Endodermal cell (in vitro differentiated cells): ENCODE data around the gene EXOSC9. TPM values are rescaled to one million over a fixed set of nuclear protein-coding genes. Genes with fewer than 3 reads are reported as not detected.

Source experiments
- DNase-seq: peaks from one replicate; pipeline ENCODE4 v3.0.0-alpha.2; 2017
- H3K27ac ChIP-seq: 2 replicates; pipeline ENCODE4 v1.5.1; 2013; ENCODE audit warnings: mild to moderate bottlenecking, low read depth, low read length, moderate library complexity
- H3K27me3 ChIP-seq: 2 replicates; pipeline ENCODE4 v1.6.1; 2013; ENCODE audit warnings: mild to moderate bottlenecking, low read length, moderate library complexity; ENCODE audit not compliant: insufficient read depth, control insufficient read depth, poor library complexity, severe bottlenecking
- H3K36me3 ChIP-seq: 2 replicates; pipeline ENCODE4 v1.7.0; 2013; ENCODE audit warnings: mild to moderate bottlenecking, low read length, moderate library complexity; ENCODE audit not compliant: control insufficient read depth, insufficient read depth
- H3K4me1 ChIP-seq: one replicate; pipeline ENCODE4 v1.7.0; 2013; ENCODE audit warnings: low read length; ENCODE audit not compliant: control insufficient read depth, insufficient read depth
- H3K4me3 ChIP-seq: 2 replicates; pipeline ENCODE4 v1.5.1; 2013; ENCODE audit warnings: mild to moderate bottlenecking, low read length, moderate library complexity
- H3K9ac ChIP-seq: 2 replicates; pipeline ENCODE4 v1.6.1; 2013; ENCODE audit warnings: mild to moderate bottlenecking, low read length, moderate library complexity; ENCODE audit not compliant: poor library complexity, severe bottlenecking; ENCODE audit errors: extremely low read depth
- H3K9me3 ChIP-seq: 2 replicates; pipeline ENCODE4 v1.6.1; 2013; ENCODE audit warnings: mild to moderate bottlenecking, low read length, moderate library complexity; ENCODE audit not compliant: control insufficient read depth
- H3K27ac Mint-ChIP-seq: 2 replicates; pipeline ENCODE4 v1.8.0; 2020; ENCODE audit warnings: mixed read lengths
- H3K27me3 Mint-ChIP-seq: 2 replicates; pipeline ENCODE4 v1.8.0; 2021; ENCODE audit warnings: mild to moderate bottlenecking, mixed read lengths; ENCODE audit not compliant: insufficient read depth
- H3K36me3 Mint-ChIP-seq: 2 replicates; pipeline ENCODE4 v1.8.0; 2020; ENCODE audit warnings: low read depth, mixed read lengths
- H3K4me1 Mint-ChIP-seq: 2 replicates; pipeline ENCODE4 v1.8.0; 2020; ENCODE audit warnings: mixed read lengths
- H3K4me3 Mint-ChIP-seq: 2 replicates; pipeline ENCODE4 v1.8.0; 2020; ENCODE audit warnings: mild to moderate bottlenecking, moderate library complexity, mixed read lengths
- H3K9me3 Mint-ChIP-seq: 2 replicates; pipeline ENCODE4 v1.8.0; 2020; ENCODE audit warnings: mild to moderate bottlenecking, mixed read lengths
- WGBS, 2 experiments: methylation state at CpG; one replicate each; pipeline versions ENCODE4 v1.1.5 to v1.1.7; 2013; ENCODE audit warnings: missing lambda C conversion rate in 2 of 2, mixed read lengths in 1 of 2; ENCODE audit not compliant: insufficient coverage in 1 of 2, insufficient read length in 1 of 2; 5-methylcytosine and 5-hydroxymethylcytosine counted together
- total RNA-seq, 2 donors: library from RNA; stranded (reverse); fragmentation: NEBNext Ultra II Directional in 1 of 2; extraction: Animal tissue kit (Norgen Biotek cat#: 25700) in 1 of 2; gene quantifications; 2 replicates in 1 of 2; 3 replicates in 1 of 2; pipeline ENCODE4 v1.2.1, GENCODE V29; 2021
- TF ChIP-seq, protein P1 (sequence below): fragments of 200-600 bp; sonication (generic); conservative IDR thresholded peaks from 2 replicates; pipeline ENCODE4 v1.5.0; 2021; ENCODE audit warnings: antibody characterized with exemption, mild to moderate bottlenecking

EXOSC9 gene
- total RNA-seq, 2 donors from 2014 or later: 47.9 to 69.0 TPM

DNA sequence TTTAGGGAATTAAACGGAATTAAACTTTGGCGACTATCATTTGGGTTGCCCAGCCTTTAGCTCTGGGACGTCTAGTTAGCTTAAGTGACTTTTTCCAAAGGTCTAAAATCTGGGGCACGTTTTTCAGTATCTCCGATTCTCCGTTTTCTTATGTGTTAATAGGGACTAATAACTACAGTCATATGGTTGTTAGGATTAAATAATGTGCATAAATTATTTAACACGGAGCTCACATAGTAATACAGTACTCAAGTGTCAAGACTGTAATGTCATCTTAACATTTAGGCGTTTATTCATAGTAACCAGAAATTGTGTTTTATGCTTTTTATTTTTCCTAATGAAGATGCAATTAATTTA, 23.0 kb downstream of the EXOSC9 start:
- H3K9me3 ChIP-seq: no peaks in the 10 kb centered on the region
- H3K9ac ChIP-seq: peak overlapping the region; percentile 58
- H3K36me3 Mint-ChIP-seq: peaks cover 18% of the 10 kb centered on the region
- no peaks in the 10 kb centered on the region for H3K4me1 ChIP-seq
- no peaks in the 10 kb centered on the region for H3K27me3 Mint-ChIP-seq
- peak overlapping the region; percentile 96 for H3K4me3 Mint-ChIP-seq
- TF ChIP-seq, protein P1, sequence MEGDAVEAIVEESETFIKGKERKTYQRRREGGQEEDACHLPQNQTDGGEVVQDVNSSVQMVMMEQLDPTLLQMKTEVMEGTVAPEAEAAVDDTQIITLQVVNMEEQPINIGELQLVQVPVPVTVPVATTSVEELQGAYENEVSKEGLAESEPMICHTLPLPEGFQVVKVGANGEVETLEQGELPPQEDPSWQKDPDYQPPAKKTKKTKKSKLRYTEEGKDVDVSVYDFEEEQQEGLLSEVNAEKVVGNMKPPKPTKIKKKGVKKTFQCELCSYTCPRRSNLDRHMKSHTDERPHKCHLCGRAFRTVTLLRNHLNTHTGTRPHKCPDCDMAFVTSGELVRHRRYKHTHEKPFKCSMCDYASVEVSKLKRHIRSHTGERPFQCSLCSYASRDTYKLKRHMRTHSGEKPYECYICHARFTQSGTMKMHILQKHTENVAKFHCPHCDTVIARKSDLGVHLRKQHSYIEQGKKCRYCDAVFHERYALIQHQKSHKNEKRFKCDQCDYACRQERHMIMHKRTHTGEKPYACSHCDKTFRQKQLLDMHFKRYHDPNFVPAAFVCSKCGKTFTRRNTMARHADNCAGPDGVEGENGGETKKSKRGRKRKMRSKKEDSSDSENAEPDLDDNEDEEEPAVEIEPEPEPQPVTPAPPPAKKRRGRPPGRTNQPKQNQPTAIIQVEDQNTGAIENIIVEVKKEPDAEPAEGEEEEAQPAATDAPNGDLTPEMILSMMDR: no peak
- peak overlapping the region; percentile 95 for H3K4me3 ChIP-seq
- DNase-seq: no peak
- no peaks in the 10 kb centered on the region for H3K9me3 Mint-ChIP-seq
- H3K27ac ChIP-seq: no peak overlapping the region
- peak overlapping the region; percentile 91 for H3K27ac Mint-ChIP-seq
- 0 to 15% methylated on average over 1 to 6 of the region's 8 CpGs for WGBS, 2 experiments
- H3K36me3 ChIP-seq: peaks cover 36% of the 10 kb centered on the region
- H3K4me1 Mint-ChIP-seq: peaks cover 9% of the 10 kb centered on the region
- H3K27me3 ChIP-seq: no peaks in the 10 kb centered on the region

- H3K4me3 Mint-ChIP-seq: no peak overlapping the region
- no peak overlapping the region for H3K4me3 ChIP-seq
These were observed 23.8 kb downstream of the EXOSC9 start for GRCh38 chr4:121824950-121825349.

GRCh38 chr4:121827853-121828252, 26.7 kb downstream of the EXOSC9 start:
- TF ChIP-seq, protein P1: no peak
- WGBS, 2 experiments: no CpG with 5 or more reads among the region's 1 CpG
- Mint-ChIP-seq H3K36me3 (peaks cover 16% of the 10 kb centered on the region), H3K27me3 (no peaks in the 10 kb centered on the region), H3K4me3 (no peak overlapping the region), H3K27ac (no peak overlapping the region), H3K4me1 (no peaks in the 10 kb centered on the region), H3K9me3 (no peaks in the 10 kb centered on the region)
- Histone ChIP-seq H3K9me3 (no peaks in the 10 kb centered on the region), H3K27ac (no peak overlapping the region), H3K4me1 (no peaks in the 10 kb centered on the region), H3K27me3 (no peaks in the 10 kb centered on the region), H3K9ac (no peak overlapping the region), H3K36me3 (peaks cover 18% of the 10 kb centered on the region), H3K4me3 (no peak overlapping the region)
- DNase-seq: no peak

More at GRCh38 chr4:121824950-121825349, 23.8 kb downstream of the EXOSC9 start:
- H3K27ac Mint-ChIP-seq: no peak overlapping the region
- H3K9me3 ChIP-seq: no peaks in the 10 kb centered on the region
- H3K9me3 Mint-ChIP-seq: no peaks in the 10 kb centered on the region
- TF ChIP-seq, protein P1: no peak
- WGBS, 2 experiments: 90 to 100% methylated on average over 2 of the region's 2 CpGs
- no peaks in the 10 kb centered on the region for H3K4me1 ChIP-seq
- H3K36me3 ChIP-seq: peaks cover 30% of the 10 kb centered on the region
- H3K27me3 ChIP-seq: no peaks in the 10 kb centered on the region
- no peak overlapping the region for H3K27ac ChIP-seq
- peaks cover 17% of the 10 kb centered on the region for H3K36me3 Mint-ChIP-seq
- DNase-seq: no peak
- no peak overlapping the region for H3K9ac ChIP-seq
- H3K4me1 Mint-ChIP-seq: peaks cover 9% of the 10 kb centered on the region
- H3K27me3 Mint-ChIP-seq: no peaks in the 10 kb centered on the region
